Measurements from ENCODE around the gene C22orf42.
"Not testable (repeated sequence)": the region's sequence is repeated elsewhere in the genome, so short reads cannot be mapped to it uniquely, and the experiment has no call there.

C22orf42 gene

DNA sequence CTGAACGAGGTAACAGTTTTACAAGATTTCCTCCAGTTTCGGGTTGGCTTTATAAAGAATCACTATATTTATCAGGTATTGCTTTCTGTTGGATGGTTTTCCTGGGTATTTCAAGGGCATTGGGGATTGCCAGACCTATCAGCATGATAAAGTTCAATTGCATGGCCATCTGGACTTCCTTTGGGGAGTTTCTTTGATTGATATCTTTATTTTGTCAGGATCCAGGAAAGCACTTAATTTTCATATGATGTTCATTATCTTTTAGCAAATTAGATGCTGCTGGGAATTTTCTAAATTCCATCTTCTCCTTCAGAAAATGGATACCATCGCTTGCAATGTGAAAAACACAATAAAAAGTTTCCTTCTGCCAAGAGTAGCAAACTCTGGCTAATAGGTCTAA is 24.5 kb upstream of the C22orf42 start:
- no peak for DNase-seq

DNA sequence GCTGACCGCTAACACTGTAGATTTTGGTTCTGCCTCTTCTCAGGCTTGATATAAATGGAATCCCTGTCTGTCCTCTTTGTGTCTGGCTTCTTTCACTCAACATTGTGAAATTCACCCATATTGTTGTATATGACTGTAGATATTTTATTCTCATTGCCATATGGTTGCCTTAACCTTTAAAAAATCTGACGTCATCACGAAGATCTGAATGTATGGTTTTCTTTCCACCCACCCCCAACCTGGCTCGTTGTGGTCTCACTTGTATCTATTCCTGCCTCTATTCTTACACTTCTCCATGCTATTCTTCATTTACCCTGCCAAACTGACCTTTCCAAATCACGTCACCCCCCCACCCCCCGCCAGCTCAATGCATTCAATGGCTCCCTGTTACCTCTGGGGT is 21.9 kb upstream of the C22orf42 start:
- DNase-seq = no peak

DNA sequence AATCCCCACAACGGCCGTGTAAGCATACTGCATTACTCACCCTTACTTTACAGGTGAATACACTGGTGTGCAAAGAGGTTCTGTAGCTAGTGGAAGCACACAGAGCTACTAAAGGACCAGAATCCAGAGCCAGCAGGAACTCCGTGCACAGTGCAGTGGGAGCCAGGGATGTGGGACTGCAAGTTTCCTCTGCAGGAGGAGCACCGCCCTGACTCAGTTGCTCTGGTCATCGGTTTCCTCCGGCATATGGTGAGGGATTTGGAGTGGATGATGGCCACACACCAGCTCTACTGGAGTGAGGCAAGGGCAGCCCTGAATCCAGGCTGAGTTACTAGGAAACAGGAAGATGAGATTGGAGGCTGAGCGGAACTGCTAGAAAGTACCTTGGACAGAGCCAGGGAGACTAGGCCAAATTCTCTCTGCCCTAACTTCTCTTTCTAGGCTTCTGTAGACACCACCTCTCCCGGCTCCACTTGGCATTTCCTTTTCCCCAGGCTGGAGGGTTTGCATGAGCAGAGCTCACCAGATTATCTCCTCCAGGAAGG is 18.2 kb upstream of the C22orf42 start:
- DNase-seq = peak; percentile 24

DNA sequence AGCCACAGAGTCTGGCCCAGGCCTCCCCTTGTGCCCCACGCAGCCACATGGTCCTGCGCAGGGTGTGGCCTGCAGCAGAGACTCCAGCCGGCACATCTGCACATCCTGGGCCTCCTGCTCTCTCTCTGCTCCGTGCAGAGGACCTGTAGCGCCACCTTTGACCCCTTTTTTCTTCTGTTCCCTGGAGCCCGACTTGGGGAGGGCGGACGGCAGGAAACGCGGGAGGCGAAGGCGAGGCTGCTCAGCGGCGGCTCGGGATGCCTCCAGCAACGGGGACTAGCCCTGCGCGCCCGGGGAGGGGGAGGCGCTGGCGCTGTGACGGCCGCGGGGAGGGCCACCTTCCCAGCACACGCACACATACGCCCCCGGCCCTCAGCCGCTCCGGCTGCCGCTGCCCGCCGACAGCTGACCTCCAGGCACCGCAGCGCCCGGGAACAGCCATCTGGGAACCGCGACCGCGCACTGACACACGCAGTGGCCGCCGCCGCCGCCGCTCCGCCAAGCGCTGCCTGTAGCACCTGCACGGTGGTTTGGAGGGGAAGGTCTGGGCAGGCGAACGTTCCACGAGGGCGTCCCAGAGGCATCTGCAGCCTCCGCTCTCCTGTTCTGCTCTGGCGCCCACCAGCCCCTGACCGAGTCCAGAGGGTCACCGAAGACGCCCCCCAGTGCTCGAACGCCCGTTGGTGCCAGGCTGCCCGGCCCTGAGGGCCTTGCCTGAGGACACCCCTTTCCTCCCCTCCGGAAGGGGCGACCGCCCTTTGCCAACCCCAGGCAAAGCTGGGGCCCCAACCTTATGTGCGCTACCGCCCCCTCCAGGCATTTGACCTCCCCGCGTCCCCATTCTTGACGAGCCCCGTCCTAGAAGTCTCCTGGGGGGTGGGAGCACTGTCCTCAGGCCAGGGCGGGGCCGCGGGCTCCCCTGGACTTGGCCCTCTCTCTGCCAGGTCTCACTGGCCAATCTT is 16.9 kb upstream of the C22orf42 start:
- DNase-seq = peak; percentile 45

DNA sequence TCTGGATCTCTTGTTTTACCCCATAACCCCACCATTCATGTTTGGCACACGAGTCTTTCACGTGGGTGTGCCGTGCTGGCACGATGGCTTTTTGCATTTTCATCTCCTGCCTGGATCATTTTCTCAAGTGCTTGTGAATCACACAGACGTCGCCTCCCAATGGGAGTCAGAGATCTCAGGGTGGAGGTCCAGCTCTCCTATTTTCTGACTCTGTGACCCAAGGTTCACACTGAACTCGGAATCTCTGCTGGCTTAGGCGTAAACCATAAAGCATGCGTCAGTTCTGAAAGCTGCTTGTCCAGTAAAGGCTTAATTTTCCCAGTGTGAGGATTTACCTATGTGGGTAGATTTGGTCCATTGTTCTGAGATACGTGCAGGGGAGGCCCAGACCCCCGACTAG is 16.0 kb upstream of the C22orf42 start:
- DNase-seq = no peak

DNA sequence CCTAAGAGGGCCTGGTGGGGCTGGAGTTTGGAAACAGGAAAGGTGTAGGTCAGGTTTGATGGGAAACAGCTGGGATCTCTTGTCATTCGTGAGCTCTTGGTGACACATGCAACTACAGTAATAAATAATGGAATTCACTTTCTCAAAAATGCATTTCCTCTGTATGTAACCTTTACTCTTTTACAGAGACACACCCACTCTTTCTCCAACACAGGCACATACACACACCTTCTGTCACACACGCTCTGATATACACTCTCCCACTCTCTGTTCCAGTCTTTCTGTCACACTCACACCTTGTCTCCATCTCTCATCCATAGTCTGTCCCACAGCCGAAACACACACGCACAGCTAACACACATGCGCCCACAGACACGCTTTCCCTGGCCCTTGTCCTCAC is 6.6 kb upstream of the C22orf42 start:
- no peak for DNase-seq

DNA sequence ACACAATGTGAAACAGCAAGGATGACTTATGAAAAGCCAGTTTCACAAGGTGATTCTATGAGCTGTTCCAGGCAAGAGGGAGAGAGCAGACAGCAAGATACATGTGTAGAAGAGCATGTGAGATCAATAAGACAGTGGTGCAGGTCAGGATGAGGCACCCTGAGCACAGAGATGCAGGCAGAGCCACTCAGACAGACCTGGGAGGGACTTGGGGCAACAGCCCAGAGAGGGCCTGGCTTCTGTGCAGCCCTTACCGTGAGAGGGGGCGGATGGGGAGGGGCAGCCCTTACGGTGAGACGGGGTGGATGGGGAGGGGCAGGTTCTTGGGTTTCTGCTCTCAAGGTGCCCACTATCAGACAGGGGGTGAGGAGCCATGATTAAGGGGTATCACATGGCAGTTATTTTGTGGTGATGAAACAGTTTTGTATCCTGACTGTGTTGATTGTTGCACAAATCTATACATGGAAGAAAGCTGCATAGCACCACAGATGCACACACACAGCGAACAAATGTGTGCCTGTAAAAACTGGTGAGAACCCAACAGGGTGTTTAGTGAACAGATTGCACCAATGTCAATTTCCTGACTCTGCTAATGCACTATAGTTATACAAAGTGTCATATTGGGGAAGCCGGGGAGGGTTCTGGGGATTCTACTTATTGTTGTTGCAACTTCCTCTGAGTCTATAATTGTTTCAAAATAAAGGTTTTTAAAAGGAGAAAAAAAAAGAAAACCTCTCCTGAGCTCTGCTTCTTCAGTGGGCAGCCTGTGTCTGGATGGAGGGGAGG is 5.2 kb upstream of the C22orf42 start:
- no peak for DNase-seq

DNA sequence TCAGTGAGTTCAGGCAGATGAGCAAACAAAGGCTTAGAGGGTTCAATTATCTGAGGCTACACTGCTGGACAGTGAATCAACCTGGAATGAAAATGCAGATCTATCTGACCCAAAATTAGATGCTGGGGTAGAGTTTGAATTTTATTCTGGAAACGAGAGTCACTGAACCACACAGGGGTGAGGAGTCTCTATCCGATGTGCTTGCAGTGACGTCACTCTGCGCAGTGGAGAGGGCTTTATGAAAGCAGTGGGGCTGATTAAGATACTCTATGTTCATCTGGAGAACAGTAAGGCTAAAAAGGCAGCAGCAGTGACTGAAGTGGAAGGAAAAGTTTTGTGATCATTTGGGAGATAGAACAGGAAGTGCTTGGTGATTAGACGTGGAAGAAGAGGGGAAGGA is 1.3 kb upstream of the C22orf42 start:
- not testable (repeated sequence) for DNase-seq

DNA sequence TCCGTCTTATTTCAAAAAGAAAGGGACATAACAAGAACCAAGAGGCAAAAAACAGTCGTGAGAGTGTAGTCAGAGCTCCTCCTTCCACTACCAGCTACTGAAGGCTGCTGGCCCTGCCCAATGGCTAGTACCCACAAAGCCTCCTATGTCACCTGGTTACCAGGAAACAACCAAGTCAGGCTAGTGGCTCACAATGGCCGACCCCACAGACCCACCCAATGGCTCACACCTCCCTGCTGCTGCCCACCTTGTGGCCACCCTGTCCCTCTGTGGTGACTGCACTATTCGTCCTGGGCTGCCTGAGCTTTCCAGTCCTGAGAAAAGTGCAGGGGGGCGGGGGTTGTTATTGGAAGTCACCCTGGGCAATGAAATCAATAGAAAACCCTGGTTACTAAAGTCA is 1.5 kb downstream of the C22orf42 start:
- DNase-seq = not testable (repeated sequence)

DNA sequence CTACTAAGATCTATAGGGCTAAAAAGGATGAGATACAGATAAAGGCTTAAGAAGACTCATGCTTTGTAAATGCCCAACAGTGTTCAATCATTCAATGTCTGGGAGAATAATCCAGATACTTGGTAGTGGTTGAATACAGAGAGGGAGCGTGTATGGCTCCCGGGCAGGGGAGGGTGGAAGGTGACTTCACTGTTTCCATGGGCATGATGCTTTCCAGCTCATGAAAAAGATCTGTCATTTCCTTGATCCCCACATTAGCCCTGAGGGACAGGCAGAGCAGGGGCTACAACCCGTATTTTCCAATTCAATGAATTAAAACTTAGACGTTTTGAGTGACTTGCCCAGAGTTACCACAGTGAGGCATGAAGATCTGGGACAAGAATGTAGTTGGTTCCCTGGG is 4.4 kb downstream of the C22orf42 start:
- not testable (repeated sequence) for DNase-seq

DNA sequence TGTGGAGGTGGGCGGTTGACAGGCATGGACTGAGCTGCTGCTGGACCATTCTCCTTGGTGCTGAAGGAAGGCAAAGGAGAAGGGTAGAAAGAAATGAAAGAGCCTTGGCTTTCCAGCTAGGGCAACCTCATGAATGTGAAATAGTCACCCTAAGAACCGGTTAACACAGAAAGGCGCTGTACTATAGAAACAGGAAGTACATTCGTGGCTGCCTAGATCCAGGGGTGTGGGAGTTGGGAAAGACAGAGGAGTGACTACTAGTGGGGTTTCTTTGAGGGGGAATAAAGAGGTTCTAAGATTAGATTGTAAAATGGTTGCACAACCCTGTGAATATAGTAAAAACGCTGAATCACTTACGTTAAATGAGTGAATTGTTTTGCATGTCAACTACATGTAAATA is 7.5 kb downstream of the C22orf42 start:
- not testable (repeated sequence) for DNase-seq

DNA sequence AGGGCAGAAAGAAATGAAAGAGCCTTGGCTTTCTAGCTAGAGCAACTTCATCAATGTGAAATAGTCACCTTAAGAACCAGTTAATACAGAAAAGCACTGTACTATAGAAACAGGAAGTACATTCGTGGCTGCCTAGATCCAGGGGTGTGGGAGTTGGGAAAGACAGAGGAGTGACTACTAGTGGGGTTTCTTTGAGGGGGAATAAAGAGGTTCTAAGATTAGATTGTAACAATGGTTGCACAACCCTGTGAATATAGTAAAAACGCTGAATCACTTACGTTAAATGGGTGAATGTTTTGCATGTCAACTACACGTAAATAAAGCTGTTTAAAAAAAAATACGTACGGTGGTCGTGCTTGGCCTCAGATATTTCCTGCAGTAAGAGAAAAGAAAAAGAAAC is 8.5 kb downstream of the C22orf42 start:
- not testable (repeated sequence) for DNase-seq

DNA sequence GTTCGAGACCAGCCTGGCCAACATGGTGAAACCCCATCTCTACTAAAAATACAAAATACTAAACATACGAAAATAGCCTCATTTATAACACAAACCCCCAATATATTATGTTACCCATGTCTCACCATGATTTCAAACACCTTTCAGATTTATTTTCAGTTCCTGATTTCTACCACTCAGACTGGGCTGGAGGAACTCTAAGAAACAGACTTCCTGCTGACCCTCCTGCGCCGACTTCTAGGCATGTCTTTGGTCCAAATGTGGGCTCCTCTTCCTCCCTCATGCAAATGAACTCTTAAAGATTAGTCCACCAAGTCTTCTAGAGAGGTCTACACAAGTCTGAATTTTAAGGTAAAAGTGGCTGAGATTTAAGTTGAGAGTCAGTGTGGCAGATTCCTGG is 10.7 kb downstream of the C22orf42 start:
- DNase-seq = not testable (repeated sequence)

DNA sequence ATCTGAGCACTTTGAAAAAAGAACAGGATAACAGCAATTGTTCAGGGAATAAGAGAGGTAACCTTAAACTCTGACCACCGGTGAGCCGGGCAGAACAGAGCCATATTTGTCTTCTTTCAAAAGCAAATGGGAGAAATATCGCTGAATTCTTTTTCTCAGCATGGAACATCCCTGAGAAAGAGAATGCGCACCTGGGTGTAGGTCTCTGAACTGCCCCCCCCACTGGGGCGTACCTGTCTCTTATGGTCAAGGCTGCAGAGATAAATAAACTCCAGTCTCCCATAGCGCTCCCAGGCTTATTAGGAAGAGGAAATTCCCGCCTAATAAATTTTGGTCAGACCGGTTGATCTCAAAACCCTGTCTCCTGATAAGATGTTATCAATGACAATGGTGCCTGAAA is 12.0 kb downstream of the C22orf42 start:
- not testable (repeated sequence) for DNase-seq

DNA sequence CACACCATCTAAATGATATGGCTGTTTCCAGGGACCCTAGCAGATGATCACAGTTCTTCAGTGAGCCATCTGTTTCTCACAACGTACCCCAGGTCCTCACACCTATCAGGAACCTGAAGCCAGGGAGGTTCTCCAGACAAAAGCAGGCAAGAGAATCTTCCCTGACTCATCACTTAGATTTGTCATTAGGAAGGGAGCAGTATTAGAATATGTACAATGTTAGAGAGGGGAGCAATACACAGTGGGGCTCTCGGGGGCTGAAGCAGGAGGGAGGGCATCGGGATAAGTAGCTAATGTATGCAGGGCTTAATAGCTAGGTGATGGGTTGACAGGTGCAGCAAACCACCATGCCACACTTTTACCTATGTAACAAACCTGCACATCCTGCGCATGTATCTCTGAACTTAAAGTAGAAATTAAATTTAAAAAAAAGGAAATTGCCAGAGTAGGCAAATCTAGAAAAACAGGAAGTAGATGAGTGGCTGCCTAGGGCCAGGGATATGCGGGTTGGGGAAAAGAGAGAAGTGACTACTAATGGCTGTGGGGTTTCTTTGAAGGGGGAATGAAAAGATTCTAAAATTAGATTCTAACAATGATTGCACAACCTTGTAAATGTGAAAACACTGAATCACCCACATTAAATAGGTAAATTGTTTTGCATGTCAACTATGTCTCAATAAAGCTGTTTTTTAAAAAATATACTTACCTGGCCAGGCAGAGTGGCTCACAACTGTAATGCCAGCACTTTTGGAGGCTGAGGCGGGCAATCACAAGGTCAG is 14.4 kb downstream of the C22orf42 start:
- no peak for DNase-seq

DNA sequence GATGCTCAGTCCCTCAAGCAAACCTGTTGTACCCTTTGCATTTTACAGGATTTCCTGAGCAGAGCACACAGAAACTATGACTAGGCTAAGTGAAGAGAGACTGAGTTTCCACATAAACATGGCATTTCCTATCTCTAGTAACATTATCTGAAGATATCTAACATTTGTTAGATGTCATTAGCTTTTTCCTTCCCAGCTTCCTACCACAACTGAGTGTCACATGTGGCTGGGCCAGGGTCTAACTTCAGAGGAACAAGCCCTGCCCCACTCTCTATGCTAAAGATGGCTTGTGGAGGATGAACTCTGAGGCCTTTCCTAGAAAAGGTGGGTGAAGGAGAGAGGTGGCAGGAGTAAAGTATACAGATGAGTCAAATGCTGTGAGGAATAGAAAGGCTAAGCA is 16.5 kb downstream of the C22orf42 start:
- no peak for DNase-seq

DNA sequence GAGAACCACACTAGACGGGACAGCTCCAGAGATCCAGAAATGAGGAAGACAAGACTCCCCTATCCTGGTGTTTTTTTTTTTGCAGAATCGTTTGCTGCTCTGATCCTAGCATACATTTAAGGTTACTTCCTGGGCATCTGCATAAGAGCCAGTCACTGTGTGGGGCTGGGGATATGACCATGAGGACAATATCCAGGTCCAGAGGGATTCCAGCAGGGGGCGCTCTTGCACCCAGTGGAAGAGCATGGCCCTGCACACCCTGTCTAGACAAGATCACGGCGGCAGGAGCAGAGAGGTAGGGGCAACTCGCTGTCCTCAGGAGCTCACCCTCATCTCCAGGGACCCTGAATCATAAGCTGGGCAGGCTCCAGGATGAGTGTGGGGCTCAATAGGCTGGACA is 18.4 kb downstream of the C22orf42 start:
- peak; percentile 58 for DNase-seq

DNA sequence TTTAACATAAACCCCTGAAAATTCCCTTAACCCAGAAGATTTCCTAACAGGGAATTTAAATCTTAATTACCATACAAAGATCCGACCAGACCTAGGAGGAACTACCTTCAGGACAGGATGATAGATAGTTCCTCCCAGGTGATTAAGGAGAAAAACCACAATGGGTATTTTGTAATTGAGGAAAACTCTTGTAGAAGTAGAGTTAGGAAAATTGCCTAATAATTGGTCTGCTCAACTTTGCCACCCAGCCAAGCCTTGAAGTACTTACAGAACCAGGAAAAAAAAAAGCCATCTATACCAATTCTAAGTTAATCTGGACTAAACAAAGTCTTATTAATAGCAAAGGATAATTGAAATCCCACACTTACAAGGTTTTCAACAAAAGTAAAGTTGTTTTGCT is 20.5 kb downstream of the C22orf42 start:
- not testable (repeated sequence) for DNase-seq

DNA sequence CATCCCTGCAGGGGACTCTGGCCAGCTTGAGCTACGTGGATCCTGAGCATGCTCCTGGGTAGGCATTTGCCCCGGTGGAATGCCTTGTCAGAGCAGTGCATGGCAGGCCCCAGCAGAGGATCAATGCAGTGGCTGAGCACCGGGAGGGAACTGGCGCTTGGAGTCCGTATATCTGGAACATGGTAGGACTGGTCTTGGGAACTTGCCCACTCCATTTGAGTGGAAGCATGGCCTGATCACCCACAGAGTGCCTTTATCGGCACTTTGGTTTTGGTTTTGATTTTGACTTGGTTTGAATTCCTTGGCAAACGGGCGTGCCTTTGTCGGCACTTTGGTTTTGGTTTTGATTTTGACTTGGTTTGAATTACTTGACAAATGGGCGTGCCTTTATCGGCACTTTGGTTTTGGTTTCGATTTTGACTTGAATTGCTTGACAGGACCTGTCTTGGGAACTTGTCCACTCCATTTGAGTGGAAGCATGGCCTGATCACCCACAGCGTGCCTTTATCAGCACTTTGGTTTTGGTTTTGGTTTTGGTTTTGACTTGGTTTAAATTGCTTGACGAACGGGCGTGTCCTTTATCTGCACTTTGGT is 21.3 kb downstream of the C22orf42 start:
- DNase-seq = peak; percentile 56

DNA sequence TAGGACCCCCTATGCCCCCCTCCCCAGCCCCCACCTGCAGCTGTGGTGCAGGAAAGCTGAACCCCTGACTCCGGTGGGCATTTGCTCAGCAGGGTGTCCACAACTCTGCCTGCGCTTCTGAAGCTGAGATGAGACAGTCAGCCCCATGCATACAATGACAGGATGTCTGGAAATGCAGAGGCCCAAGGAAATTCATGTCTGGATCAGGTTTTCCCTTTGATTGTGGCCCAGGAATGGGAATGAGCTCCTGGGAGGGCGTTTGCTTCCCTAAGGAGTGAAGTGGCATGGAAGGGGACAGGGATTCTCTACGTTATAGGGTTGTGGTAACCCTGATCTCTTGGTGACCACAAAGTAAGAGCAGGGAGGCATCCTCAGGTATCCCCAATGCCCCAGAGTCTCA is 22.2 kb downstream of the C22orf42 start:
- DNase-seq = not testable (repeated sequence)

DNA sequence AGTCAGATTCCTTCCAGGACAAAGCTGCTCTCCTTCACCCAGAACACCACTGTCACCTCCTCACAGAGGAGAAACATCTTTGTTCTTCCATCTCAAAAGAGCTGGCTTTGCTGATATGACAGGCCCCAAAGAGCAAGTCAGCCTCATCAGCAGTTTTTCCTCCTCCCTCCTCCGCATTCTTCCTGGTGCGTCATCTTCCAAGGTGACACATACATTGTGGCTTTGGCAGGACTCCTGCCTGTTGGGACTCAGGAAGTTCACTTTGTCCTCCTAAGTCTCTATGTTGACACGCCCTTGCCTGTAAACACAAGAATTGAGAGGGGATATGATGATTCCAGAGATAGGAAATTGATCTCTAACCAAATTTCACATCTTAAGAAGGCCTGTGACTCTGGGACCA is 23.1 kb downstream of the C22orf42 start:
- not testable (repeated sequence) for DNase-seq

DNA sequence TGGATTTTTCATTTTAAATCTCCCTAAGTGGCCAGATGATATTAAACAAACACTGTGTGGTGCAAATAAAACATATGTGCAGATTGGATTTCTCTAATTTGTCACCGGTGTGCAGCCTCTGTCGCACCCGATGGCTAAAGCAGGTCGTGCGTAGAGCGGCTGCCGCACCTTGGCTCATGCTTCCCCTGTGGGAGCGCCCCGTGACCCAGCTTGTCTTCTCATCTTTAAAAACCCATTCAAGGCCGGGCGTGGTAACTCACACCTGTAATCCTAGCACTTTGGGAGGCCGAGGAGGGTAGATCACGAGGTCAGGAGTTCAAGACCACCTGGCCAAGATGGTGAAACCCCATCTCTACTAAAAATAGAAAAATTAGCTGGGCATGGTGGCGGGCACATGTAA is 24.3 kb downstream of the C22orf42 start:
- DNase-seq = not testable (repeated sequence)
